T-helper 22 cell (primary cell): ENCODE results near the gene NAALAD2.
"Not testable (repeated sequence)": the region's sequence is repeated elsewhere in the genome, so short reads cannot be mapped to it uniquely, and the experiment has no call there.

ENCODE experiments used
- DNase-seq: peaks from one replicate; pipeline ENCODE4 v3.0.0-alpha.2; 2020; ENCODE audit warnings: low read depth

Gene NAALAD2

GRCh38 chr11:90134478-90135003 is at the start of gene NAALAD2:
Gene NAALAD2 (plus strand): TSS chr11:90134663. CDS start chr11:90134759, 96 bp downstream.
- DNase-seq = no peak

- not testable (repeated sequence) for DNase-seq
Observed at GRCh38 chr11:90085650-90086049, 48.8 kb upstream of the NAALAD2 start, which contains the start of gene UBTFL1. Gene UBTFL1 (plus strand): TSS chr11:90085950. CDS start chr11:90085950, 0 bp downstream.

GRCh38 chr11:90088731-90089130 is 45.7 kb upstream of the NAALAD2 start:
- not testable (repeated sequence) for DNase-seq

GRCh38 chr11:90095230-90095924 is 39.1 kb upstream of the NAALAD2 start:
- not testable (repeated sequence) for DNase-seq

GRCh38 chr11:90098261-90098660 is 36.2 kb upstream of the NAALAD2 start:
- DNase-seq = not testable (repeated sequence)

- no peak for DNase-seq
Observed at GRCh38 chr11:90100431-90100830, 34.0 kb upstream of the NAALAD2 start.

GRCh38 chr11:90113541-90113940 is 20.9 kb upstream of the NAALAD2 start:
- no peak for DNase-seq

- DNase-seq = no peak
Observed at GRCh38 chr11:90120191-90120590, 14.3 kb upstream of the NAALAD2 start.

- no peak for DNase-seq
Observed at GRCh38 chr11:90124371-90124770, 10.1 kb upstream of the NAALAD2 start.

GRCh38 chr11:90124946-90125345 is 9.5 kb upstream of the NAALAD2 start:
- no peak for DNase-seq

GRCh38 chr11:90133560-90134477 is 644 bp upstream of the NAALAD2 start:
- DNase-seq = no peak

- no peak for DNase-seq
Observed at GRCh38 chr11:90135016-90135415, 553 bp downstream of the NAALAD2 start.

- DNase-seq = no peak
Observed at GRCh38 chr11:90148900-90149299, 14.4 kb downstream of the NAALAD2 start.

- DNase-seq = not testable (repeated sequence)
Observed at GRCh38 chr11:90166982-90167573, 32.6 kb downstream of the NAALAD2 start.

- DNase-seq = not testable (repeated sequence)
Observed at GRCh38 chr11:90167704-90168103, 33.2 kb downstream of the NAALAD2 start.

GRCh38 chr11:90168571-90168970 is 34.1 kb downstream of the NAALAD2 start:
- no peak for DNase-seq

GRCh38 chr11:90171359-90171758 is 36.9 kb downstream of the NAALAD2 start:
- no peak for DNase-seq

- DNase-seq = no peak
Observed at GRCh38 chr11:90176069-90176468, 41.6 kb downstream of the NAALAD2 start.

- no peak for DNase-seq
Observed at GRCh38 chr11:90178751-90179150, 44.3 kb downstream of the NAALAD2 start.

- DNase-seq = no peak
Observed at GRCh38 chr11:90179923-90180322, 45.5 kb downstream of the NAALAD2 start.

- no peak for DNase-seq
Observed at GRCh38 chr11:90187839-90188238, 53.4 kb downstream of the NAALAD2 start.

- no peak for DNase-seq
Observed at GRCh38 chr11:90189011-90189410, 54.5 kb downstream of the NAALAD2 start.
